GM12892 (cell line): ENCODE data around the gene CPNE2.

Experiments used
- POLR2A ChIP-seq: IDR thresholded peaks from 2 replicates; pipeline ENCODE4 v1.6.1; 2011; ENCODE audit warnings: low read depth, low read length, control low read depth
- POLR2AphosphoS5 ChIP-seq: IDR thresholded peaks from 2 replicates; pipeline ENCODE4 v1.6.1; 2011; ENCODE audit warnings: low read depth, low read length, control low read depth
- TAF1 ChIP-seq: IDR thresholded peaks from 2 replicates; pipeline ENCODE4 v1.6.1; 2011; ENCODE audit warnings: low read depth, mild to moderate bottlenecking, control low read depth, low read length, borderline replicate concordance

DNA sequence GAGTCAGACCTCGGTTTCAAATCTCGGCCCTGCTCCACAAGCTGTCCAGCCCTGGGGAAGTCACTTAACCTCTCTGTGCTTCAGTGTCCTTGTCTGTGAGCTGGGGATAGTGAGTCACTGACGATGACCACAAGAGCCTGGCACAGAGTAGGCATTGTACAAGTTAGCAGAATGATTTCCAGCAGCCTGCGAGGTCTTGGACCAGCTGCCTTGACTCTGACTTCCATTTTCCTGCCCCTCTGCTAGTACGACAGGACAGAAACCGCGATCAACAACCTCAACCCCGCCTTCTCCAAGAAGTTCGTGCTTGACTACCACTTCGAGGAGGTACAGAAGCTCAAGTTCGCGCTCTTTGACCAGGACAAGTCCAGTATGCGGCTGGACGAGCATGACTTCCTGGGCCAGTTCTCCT is 20.7 kb downstream of the CPNE2 start:
- TF ChIP-seq POLR2AphosphoS5 (no peak), POLR2A (no peak), TAF1 (no peak)
